SK-N-MC (cell line): ENCODE data around the gene POLA1.
A peak's percentile ranks its signal among the peaks of the same experiment; 100 is the strongest.
"Not testable (repeated sequence)": the region's sequence is repeated elsewhere in the genome, so short reads cannot be mapped to it uniquely, and the experiment has no call there.

Experiments used
- DNase-seq: peaks from one replicate; pipeline ENCODE4 v3.0.0-alpha.2; 2011; ENCODE audit warnings: low read depth, low spot score
- H3K27ac ChIP-seq: fragments of 200-600 bp; sonication (generic); 2 replicates; pipeline ENCODE4 v1.5.1; 2016; ENCODE audit warnings: mixed run types
- H3K36me3 ChIP-seq: fragments of 200-600 bp; sonication (generic); 2 replicates; pipeline ENCODE4 v1.6.1; 2017; ENCODE audit warnings: antibody characterized with exemption, low read length, mixed read lengths; ENCODE audit not compliant: insufficient read depth
- H3K4me3 ChIP-seq: fragments of 200-600 bp; sonication (generic); 2 replicates; pipeline ENCODE4 v1.5.1; 2016
- H3K9ac ChIP-seq: fragments of 200-600 bp; sonication (generic); 2 replicates; pipeline ENCODE4 v1.8.0; 2017; ENCODE audit warnings: mixed run types, mixed read lengths; ENCODE audit not compliant: insufficient read length
- H3K9me3 ChIP-seq: fragments of 200-600 bp; sonication (generic); 2 replicates; pipeline ENCODE4 v1.6.1; 2017; ENCODE audit warnings: low read depth, mild to moderate bottlenecking, antibody characterized with exemption, low read length, moderate library complexity, mixed read lengths
- EZH2 ChIP-seq: fragments of 200-600 bp; sonication (generic); IDR thresholded peaks from one replicate; pipeline ENCODE4 v1.6.1; 2017; ENCODE audit warnings: antibody characterized with exemption
- FOXP2 ChIP-seq: optimal IDR thresholded peaks from 2 replicates; pipeline ENCODE3; 2011; ENCODE audit warnings: mild to moderate bottlenecking, moderate library complexity; ENCODE audit not compliant: insufficient read depth; ENCODE audit errors: extremely low read length, control extremely low read depth
- POLR2AphosphoS5 ChIP-seq: IDR thresholded peaks from 2 replicates; pipeline ENCODE4 v1.6.1; 2012; ENCODE audit warnings: mild to moderate bottlenecking, low read depth, low read length, borderline replicate concordance

The POLA1 gene

GRCh38 chrX:24799078-24799477 is 105.4 kb downstream of the POLA1 start:
- no peak for DNase-seq
- Histone ChIP-seq H3K27ac (no peak overlapping the region), H3K9ac (no peak overlapping the region), H3K9me3 (no peaks in the 10 kb centered on the region), H3K36me3 (no peaks in the 10 kb centered on the region), H3K4me3 (no peak overlapping the region)
- no peak for TF ChIP-seq EZH2
- no peak for TF ChIP-seq FOXP2
- TF ChIP-seq POLR2AphosphoS5: no peak

GRCh38 chrX:24799565-24799964 is 105.8 kb downstream of the POLA1 start:
- TF ChIP-seq FOXP2: no peak
- no peak for TF ChIP-seq POLR2AphosphoS5
- TF ChIP-seq EZH2: no peak
- no peaks in the 10 kb centered on the region for H3K9me3 ChIP-seq
- no peak for DNase-seq
- no peak overlapping the region for H3K27ac ChIP-seq
- H3K4me3 ChIP-seq: no peak overlapping the region
- H3K9ac ChIP-seq: no peak overlapping the region
- no peaks in the 10 kb centered on the region for H3K36me3 ChIP-seq

GRCh38 chrX:24805201-24805600 is 111.5 kb downstream of the POLA1 start:
- no peak overlapping the region for H3K9ac ChIP-seq
- H3K9me3 ChIP-seq: no peaks in the 10 kb centered on the region
- 0 out of 2 replicates have a peak, but pooled peaks cover 2% of the 10 kb centered on the region for H3K36me3 ChIP-seq
- H3K27ac ChIP-seq: peak overlapping the region; percentile 2; the same call in 1 of the 2 replicates
- no peak overlapping the region for H3K4me3 ChIP-seq
- DNase-seq: no peak
- no peak for TF ChIP-seq POLR2AphosphoS5
- TF ChIP-seq FOXP2: no peak
- no peak for TF ChIP-seq EZH2

GRCh38 chrX:24819807-24820206 is 126.1 kb downstream of the POLA1 start:
- not testable (repeated sequence) for DNase-seq, H3K27ac ChIP-seq, H3K9me3 ChIP-seq, H3K4me3 ChIP-seq, H3K9ac ChIP-seq
- H3K36me3 ChIP-seq: peaks cover 46% of the 10 kb centered on the region

GRCh38 chrX:24828147-24828546 is 134.4 kb downstream of the POLA1 start:
- peaks cover 56% of the 10 kb centered on the region for H3K36me3 ChIP-seq

GRCh38 chrX:24828600-24828999 is 134.9 kb downstream of the POLA1 start:
- DNase-seq: no peak
- H3K4me3 ChIP-seq: no peak overlapping the region
- no peak overlapping the region for H3K27ac ChIP-seq
- peaks cover 58% of the 10 kb centered on the region for H3K36me3 ChIP-seq
- TF ChIP-seq EZH2: no peak
- no peak for TF ChIP-seq FOXP2
- no peak for TF ChIP-seq POLR2AphosphoS5
- H3K9me3 ChIP-seq: no peaks in the 10 kb centered on the region
- H3K9ac ChIP-seq: no peak overlapping the region

More at GRCh38 chrX:24828147-24828546, 134.4 kb downstream of the POLA1 start:
- Histone ChIP-seq H3K4me3 (no peak overlapping the region), H3K27ac (no peak overlapping the region), H3K9ac (no peak overlapping the region), H3K9me3 (no peaks in the 10 kb centered on the region)
- no peak for DNase-seq
- TF ChIP-seq EZH2 (no peak), FOXP2 (no peak), POLR2AphosphoS5 (no peak)

- TF ChIP-seq EZH2 (no peak), POLR2AphosphoS5 (no peak), FOXP2 (no peak)
- H3K9ac ChIP-seq: no peak overlapping the region
- H3K4me3 ChIP-seq: no peak overlapping the region
- DNase-seq: no peak
- no peaks in the 10 kb centered on the region for H3K9me3 ChIP-seq
- H3K36me3 ChIP-seq: peaks cover 25% of the 10 kb centered on the region
- no peak overlapping the region for H3K27ac ChIP-seq
These were observed 140.0 kb downstream of the POLA1 start for GRCh38 chrX:24833695-24834094.

DNA sequence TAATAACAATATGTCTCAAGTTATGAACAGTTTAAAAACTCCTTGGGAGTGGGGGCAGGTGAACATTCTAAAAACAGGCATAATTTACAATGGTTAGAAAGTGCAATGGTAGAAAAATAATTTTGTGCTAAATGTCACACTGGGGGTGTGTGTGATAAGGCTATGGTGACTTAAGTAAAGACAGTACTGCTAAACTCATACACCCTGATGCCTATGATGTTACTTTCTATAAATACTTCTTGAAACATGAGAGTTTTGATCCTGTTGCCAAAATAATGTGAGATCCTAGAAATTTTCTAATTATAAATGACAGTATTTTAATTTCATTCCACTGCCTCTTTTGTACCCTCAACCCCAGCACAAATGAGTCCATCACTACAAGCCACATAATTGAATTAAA is 144.2 kb downstream of the POLA1 start:
- no peak for DNase-seq
- peak overlapping the region; percentile 76 for H3K27ac ChIP-seq
- TF ChIP-seq POLR2AphosphoS5 (no peak), FOXP2 (no peak), EZH2 (no peak)

GRCh38 chrX:24838629-24839028 is 144.9 kb downstream of the POLA1 start:
- Histone ChIP-seq H3K4me3 (0 out of 2 replicates have a peak overlapping the region, but pooled peaks have one; percentile 1), H3K9ac (no peak overlapping the region), H3K9me3 (no peaks in the 10 kb centered on the region), H3K36me3 (peaks cover 13% of the 10 kb centered on the region), H3K27ac (peak overlapping the region; percentile 76)
- TF ChIP-seq POLR2AphosphoS5: no peak
- TF ChIP-seq EZH2: no peak
- TF ChIP-seq FOXP2: no peak
- DNase-seq: peak; percentile 47

More for the DNA sequence above, 144.2 kb downstream of the POLA1 start:
- no peak overlapping the region for H3K4me3 ChIP-seq
- H3K9ac ChIP-seq: no peak overlapping the region
- H3K36me3 ChIP-seq: peaks cover 12% of the 10 kb centered on the region
- no peaks in the 10 kb centered on the region for H3K9me3 ChIP-seq

GRCh38 chrX:24839331-24839730 is 145.6 kb downstream of the POLA1 start:
- Histone ChIP-seq H3K9me3 (no peaks in the 10 kb centered on the region), H3K36me3 (peaks cover 13% of the 10 kb centered on the region), H3K9ac (no peak overlapping the region), H3K27ac (peak overlapping the region; percentile 51), H3K4me3 (no peak overlapping the region)
- TF ChIP-seq POLR2AphosphoS5 (no peak), EZH2 (no peak), FOXP2 (no peak)
- DNase-seq: no peak
